Astrocyte (in vitro differentiated cells and primary cell): Measurements from ENCODE around the gene GDF15.
"Not testable (repeated sequence)": the region's sequence is repeated elsewhere in the genome, so short reads cannot be mapped to it uniquely, and the experiment has no call there.

ENCODE experiments used
- CTCF ChIP-seq: IDR thresholded peaks from 2 replicates; pipeline ENCODE4 v1.5.1; 2011; ENCODE audit warnings: low read depth, mild to moderate bottlenecking, inconsistent platforms, low read length, moderate library complexity; ENCODE audit not compliant: insufficient read depth
- EZH2 ChIP-seq: IDR thresholded peaks from 2 replicates; pipeline ENCODE4 v1.6.1; 2012; ENCODE audit warnings: mild to moderate bottlenecking, low read length, inconsistent platforms; ENCODE audit not compliant: insufficient read depth

GRCh38 chr19:18383622-18384021 lies 2.3 kb upstream of the GDF15 start:
- not testable (repeated sequence) for TF ChIP-seq CTCF, EZH2
